Fibroblast of lung (primary cell): ENCODE measurements around the gene ANXA4. TPM values are rescaled to one million over a fixed set of nuclear protein-coding genes. Genes with fewer than 3 reads are reported as not detected.

ENCODE experiments used
- DNase-seq, 2 donors: peaks; one replicate each; pipeline versions ENCODE4 v3.0.0 to v3.0.0-alpha.2; 2010; ENCODE audit warnings: low read depth in 2 of 2
- H2AFZ ChIP-seq: 2 replicates; pipeline ENCODE4 v1.5.1; 2012; ENCODE audit warnings: low read length, control low read depth, inconsistent platforms
- H3K27ac ChIP-seq: 2 replicates; pipeline ENCODE4 v1.5.1; 2011; ENCODE audit warnings: low read length, control low read depth; ENCODE audit not compliant: insufficient read depth
- H3K27me3 ChIP-seq: 2 replicates; pipeline ENCODE4 v1.5.1; 2011; ENCODE audit warnings: mild to moderate bottlenecking, low read length; ENCODE audit not compliant: control insufficient read depth, insufficient read depth
- H3K36me3 ChIP-seq: 2 replicates; pipeline ENCODE4 v1.5.1; 2011; ENCODE audit warnings: low read length; ENCODE audit not compliant: control insufficient read depth, insufficient read depth
- H3K4me1 ChIP-seq: 2 replicates; pipeline ENCODE4 v1.5.1; 2011; ENCODE audit warnings: low read length; ENCODE audit not compliant: control insufficient read depth, insufficient read depth; ENCODE audit errors: extremely low read depth
- H3K4me2 ChIP-seq: 2 replicates; pipeline ENCODE4 v1.5.1; 2011; ENCODE audit warnings: low read length, control low read depth; ENCODE audit not compliant: insufficient read depth; ENCODE audit errors: extremely low read depth
- H3K4me3 ChIP-seq, 4 experiments: fragments of 200-600 bp in 1 of 4; sonication (generic) in 1 of 4; replicated peaks in 1 of 4; 2 replicates each; pipeline ENCODE4 v1.5.1; 2011 to 2016; ENCODE audit warnings: low read length in 4 of 4, low read depth in 3 of 4, mild to moderate bottlenecking in 3 of 4, control low read depth in 2 of 4, inconsistent platforms in 1 of 4, mixed read lengths in 1 of 4; ENCODE audit not compliant: insufficient read depth in 1 of 4; ENCODE audit errors: control extremely low read depth in 1 of 4
- H3K79me2 ChIP-seq: 2 replicates; pipeline ENCODE4 v1.5.1; 2012; ENCODE audit warnings: mild to moderate bottlenecking, low read length, inconsistent platforms; ENCODE audit not compliant: control insufficient read depth, insufficient read depth
- H3K9ac ChIP-seq: 2 replicates; pipeline ENCODE4 v1.5.1; 2011; ENCODE audit warnings: mild to moderate bottlenecking, low read length, control low read depth; ENCODE audit not compliant: insufficient read depth
- H3K9me3 ChIP-seq: 2 replicates; pipeline ENCODE4 v1.5.1; 2012; ENCODE audit warnings: low read depth, low read length; ENCODE audit not compliant: control insufficient read depth, insufficient read depth
- H4K20me1 ChIP-seq: 2 replicates; pipeline ENCODE4 v1.5.1; 2011; ENCODE audit warnings: low read length; ENCODE audit not compliant: control insufficient read depth, insufficient read depth; ENCODE audit errors: extremely low read depth
- EZH2 ChIP-seq: IDR thresholded peaks from 2 replicates; pipeline ENCODE4 v1.5.1; 2012; ENCODE audit warnings: low read length, control low read depth, mild to moderate bottlenecking; ENCODE audit errors: missing control alignments
- polyA plus RNA-seq, 2 donors: library from polyadenylated mRNA; depleted of rRNA in 1 of 2; stranded (reverse) in 1 of 2; unstranded in 1 of 2; fragments of >200 nt; gene quantifications; 2 replicates each; pipeline ENCODE4 v1.2.1, GENCODE V29; 2011 to 2012; ENCODE audit warnings: missing spikeins in 1 of 2
- total RNA-seq: library from RNA; depleted of rRNA; stranded (reverse); fragments of >200 nt; gene quantifications from 2 replicates; pipeline ENCODE4 v1.2.1, GENCODE V29; 2014
- TF ChIP-seq, protein P1 (sequence below), 2 donors: IDR thresholded peaks in 1 of 2; conservative IDR thresholded peaks in 1 of 2; 1 replicate in 1 of 2; 2 replicates in 1 of 2; pipeline ENCODE4 v1.5.1; 2011 to 2012; ENCODE audit warnings: low read length in 2 of 2, control low read depth in 1 of 2, inconsistent platforms in 1 of 2, low read depth in 1 of 2, mild to moderate bottlenecking in 1 of 2

Gene ANXA4
- total and polyA plus RNA-seq, 2 donors (not counting 1 experiment from before 2014, with no cell fraction given) = 98.4 to 114 TPM

DNA sequence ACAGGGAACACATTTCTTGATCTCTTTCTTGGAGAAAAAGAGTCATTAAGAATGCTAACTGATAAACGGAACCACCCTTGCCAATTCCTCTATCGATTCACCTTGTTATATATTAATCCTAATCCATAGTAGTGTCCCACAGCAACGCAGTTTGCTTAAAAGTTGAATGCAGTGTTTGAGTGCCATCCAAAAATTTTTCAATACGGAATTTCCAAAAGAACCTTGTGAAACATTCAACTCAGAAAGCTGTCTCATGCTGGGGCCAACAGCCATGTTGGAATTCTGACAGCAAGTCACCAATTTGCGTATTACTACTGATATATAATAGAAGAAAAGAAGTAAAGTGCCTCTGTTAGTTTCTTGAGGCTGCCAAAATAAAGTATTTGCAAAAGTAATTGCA, 42.3 kb downstream of the ANXA4 start:
- Histone ChIP-seq H3K9ac (no peak overlapping the region), H3K4me3 (no peak overlapping the region), H4K20me1 (no peaks in the 10 kb centered on the region), H3K79me2 (no peaks in the 10 kb centered on the region), H3K4me1 (peaks cover 2% of the 10 kb centered on the region), H2AFZ (no peak overlapping the region), H3K36me3 (no peaks in the 10 kb centered on the region), H3K27ac (no peak overlapping the region), H3K27me3 (no peaks in the 10 kb centered on the region), H3K9me3 (no peaks in the 10 kb centered on the region), H3K4me2 (no peak overlapping the region)
- TF ChIP-seq, protein P1, sequence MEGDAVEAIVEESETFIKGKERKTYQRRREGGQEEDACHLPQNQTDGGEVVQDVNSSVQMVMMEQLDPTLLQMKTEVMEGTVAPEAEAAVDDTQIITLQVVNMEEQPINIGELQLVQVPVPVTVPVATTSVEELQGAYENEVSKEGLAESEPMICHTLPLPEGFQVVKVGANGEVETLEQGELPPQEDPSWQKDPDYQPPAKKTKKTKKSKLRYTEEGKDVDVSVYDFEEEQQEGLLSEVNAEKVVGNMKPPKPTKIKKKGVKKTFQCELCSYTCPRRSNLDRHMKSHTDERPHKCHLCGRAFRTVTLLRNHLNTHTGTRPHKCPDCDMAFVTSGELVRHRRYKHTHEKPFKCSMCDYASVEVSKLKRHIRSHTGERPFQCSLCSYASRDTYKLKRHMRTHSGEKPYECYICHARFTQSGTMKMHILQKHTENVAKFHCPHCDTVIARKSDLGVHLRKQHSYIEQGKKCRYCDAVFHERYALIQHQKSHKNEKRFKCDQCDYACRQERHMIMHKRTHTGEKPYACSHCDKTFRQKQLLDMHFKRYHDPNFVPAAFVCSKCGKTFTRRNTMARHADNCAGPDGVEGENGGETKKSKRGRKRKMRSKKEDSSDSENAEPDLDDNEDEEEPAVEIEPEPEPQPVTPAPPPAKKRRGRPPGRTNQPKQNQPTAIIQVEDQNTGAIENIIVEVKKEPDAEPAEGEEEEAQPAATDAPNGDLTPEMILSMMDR (conservative IDR thresholded peaks at IDR 0.05 in 1 of 2, IDR thresholded peaks at IDR 0.05 in 1 of 2; ENCODE audit: low read depth in 1 of 2, low read length in 2 of 2) = no peak
- DNase-seq = no peak

- peaks cover 5% of the 10 kb centered on the region for H3K4me1 ChIP-seq
- no peaks in the 10 kb centered on the region for H4K20me1 ChIP-seq
- no peak overlapping the region for H3K9ac ChIP-seq
- no peaks in the 10 kb centered on the region for H3K27me3 ChIP-seq
- no peak overlapping the region for H3K4me3 ChIP-seq
- no peaks in the 10 kb centered on the region for H3K36me3 ChIP-seq
- H3K9me3 ChIP-seq = no peaks in the 10 kb centered on the region
- H3K4me2 ChIP-seq = no peak overlapping the region
- H2AFZ ChIP-seq = no peak overlapping the region
- no peak for DNase-seq
- no peak overlapping the region for H3K27ac ChIP-seq
- no peaks in the 10 kb centered on the region for H3K79me2 ChIP-seq
- no peak for TF ChIP-seq EZH2
- TF ChIP-seq, protein P1 (conservative IDR thresholded peaks at IDR 0.05 in 1 of 2, IDR thresholded peaks at IDR 0.05 in 1 of 2; ENCODE audit: low read depth in 1 of 2, low read length in 2 of 2) = no peak
These were observed 43.4 kb downstream of the ANXA4 start for GRCh38 chr2:69785358-69785757.

DNA sequence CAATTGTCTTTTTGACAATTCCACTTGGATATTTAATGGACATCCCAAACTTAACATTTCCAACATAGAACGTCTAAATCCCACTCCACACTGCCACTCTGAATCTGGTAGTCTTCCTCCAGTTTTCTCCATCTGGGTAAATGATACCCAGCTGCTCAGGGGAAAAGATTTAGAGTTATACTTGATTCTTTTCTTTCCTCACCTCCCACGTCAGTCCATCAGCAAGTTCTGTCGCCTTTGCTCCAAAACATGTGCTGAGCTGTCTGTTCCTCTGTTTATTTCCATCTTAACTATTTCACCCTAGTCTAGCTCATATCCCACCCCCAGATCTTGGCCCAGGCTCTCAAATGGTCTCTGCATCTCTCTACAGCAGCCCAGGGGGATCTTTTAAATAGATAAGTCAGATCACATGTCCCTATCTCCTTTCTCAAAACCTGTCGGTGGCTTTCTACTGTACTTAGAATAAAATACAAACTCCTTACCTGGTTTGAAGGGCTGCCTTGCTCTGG, 44.2 kb downstream of the ANXA4 start:
- H3K36me3 ChIP-seq = no peaks in the 10 kb centered on the region
- no peak overlapping the region for H3K4me2 ChIP-seq
- H3K27me3 ChIP-seq = no peaks in the 10 kb centered on the region
- no peaks in the 10 kb centered on the region for H3K79me2 ChIP-seq
- H3K4me1 ChIP-seq = peaks cover 8% of the 10 kb centered on the region
- H3K27ac ChIP-seq = no peak overlapping the region
- TF ChIP-seq EZH2 = no peak
- TF ChIP-seq, protein P1 (conservative IDR thresholded peaks at IDR 0.05 in 1 of 2, IDR thresholded peaks at IDR 0.05 in 1 of 2; ENCODE audit: low read depth in 1 of 2, low read length in 2 of 2) = no peak
- H4K20me1 ChIP-seq = no peaks in the 10 kb centered on the region
- no peak overlapping the region for H3K9ac ChIP-seq
- H2AFZ ChIP-seq = no peak overlapping the region
- H3K4me3 ChIP-seq = no peak overlapping the region
- DNase-seq = no peak
- H3K9me3 ChIP-seq = no peaks in the 10 kb centered on the region
